Heart right ventricle (tissue), 16 donors: Measurements from ENCODE around the gene COPS9. TPM values are rescaled to one million over a fixed set of nuclear protein-coding genes. Genes with fewer than 3 reads are reported as not detected.

Experiments used
- ATAC-seq, 8 donors: fragments of 200-7000 bp; cut with Tn5 transposase; one replicate each; pipeline ENCODE4 v1.9.1; 2020; ENCODE audit warnings: mild to moderate bottlenecking in 8 of 8, moderate library complexity in 8 of 8, moderate number of reproducible peaks in 1 of 8
- DNase-seq, 2 donors: peaks; one replicate each; pipeline ENCODE4 v3.0.0-alpha.2; 2020
- H3K27ac ChIP-seq, 10 donors: fragments of 200-600 bp; sonication (generic) in 2 of 10; one replicate each; pipeline versions ENCODE4 v1.5.0 to v1.8.0; 2020 to 2022; ENCODE audit warnings: mild to moderate bottlenecking in 3 of 10
- H3K27me3 ChIP-seq, 7 donors: fragments of 200-600 bp; one replicate each; pipeline ENCODE4 v1.8.0; 2021 to 2022; ENCODE audit warnings: mild to moderate bottlenecking in 2 of 7
- H3K36me3 ChIP-seq, 9 donors: fragments of 200-600 bp; sonication (generic) in 1 of 9; one replicate each; pipeline versions ENCODE4 v1.5.0 to v1.8.0; 2020 to 2022; ENCODE audit warnings: mild to moderate bottlenecking in 2 of 9
- H3K4me1 ChIP-seq, 9 donors: fragments of 200-600 bp; sonication (generic) in 1 of 9; one replicate each; pipeline versions ENCODE4 v1.5.0 to v1.8.0; 2020 to 2022; ENCODE audit warnings: mild to moderate bottlenecking in 4 of 9
- H3K4me3 ChIP-seq, 10 donors: fragments of 200-600 bp; sonication (generic) in 2 of 10; one replicate each; pipeline versions ENCODE4 v1.5.0 to v1.8.0; 2020 to 2022; ENCODE audit warnings: mild to moderate bottlenecking in 7 of 10, moderate library complexity in 2 of 10
- H3K9me3 ChIP-seq, 11 donors: fragments of 200-600 bp in 10 of 11; sonication (generic) in 2 of 11; one replicate each; pipeline versions ENCODE4 v1.5.0 to v1.8.0; 2013 to 2022; ENCODE audit warnings: mild to moderate bottlenecking in 2 of 11, control low read depth in 1 of 11, moderate library complexity in 1 of 11
- WGBS, 2 donors: extraction: QIAGEN DNeasy Blood & Tissue Kit; methylation state at CpG; one replicate each; pipeline ENCODE4 v1.1.7; 2013; ENCODE audit warnings: inconsistent platforms in 1 of 2; 5-methylcytosine and 5-hydroxymethylcytosine counted together
- intact Hi-C, 10 donors: fragments of 100-400 bp; cut with DNase I; formaldehyde crosslinking; loops; one replicate each; pipeline versions ENCODE4 v1.11.1 to v1.14.2; 2022
- polyA plus RNA-seq, 2 donors: library from polyadenylated mRNA; stranded (reverse); fragments of 200-250 nt; gene quantifications; one replicate each; pipeline ENCODE4 v1.2.3, GENCODE V29; 2013
- total RNA-seq, 10 donors: library from RNA; stranded (reverse); fragmentation: NEBNext Ultra II Directional in 3 of 10; extraction: Animal tissue kit (Norgen Biotek cat#: 25700) in 3 of 10; gene quantifications; one replicate each; pipeline versions ENCODE4 v1.2.1 to v1.2.4, GENCODE V29; 2021 to 2023
- TF ChIP-seq, protein P1 (sequence below), 9 donors: fragments of 200-600 bp; sonication (generic) in 2 of 9; IDR thresholded peaks; one replicate each; pipeline versions ENCODE4 v1.5.0 to v1.8.0; 2021 to 2022; ENCODE audit warnings: antibody characterized with exemption in 9 of 9, mild to moderate bottlenecking in 5 of 9, moderate library complexity in 1 of 9
- donor health status: Arrhythmogenic right ventricular cardiomyopathy.
- donor health status: ischemic (EF 13 %, LVEDD 7.1; RV severe dilation, severe dysfunction).
- donor health status: healthy with polysubstance abuse.
- donor health status: DM: no; HTN: yes; CAD: no.
- donor health status: DM: no; HTN: no; CAD: no.
- donor health status: ischemic (EF 25% LVEDD 6.9; RV normal size, moderate dysfunction).
- donor health status: ischemic (EF 25% LVEDD 5.7; RV mildly dilated, moderate dysfunction).
- donor health status: healthy.
- donor health status: DM: yes; HTN: yes; CAD: no.
- donor health status: Ischemic cardiomyopathy.
- donor health status: ischemic (EF 35%, LVEDD 5.7; RV mildly dilated, moderate dysfunction).
- donor health status: nonischemic (EF 11% LVEDD 7.7; RV severe dilation, severe dysfunction).
- donor health status: DM: yes; HTN: yes; CAD: no.
- donor health status: PGD.
- donor health status: ischemic (EF 29% LVEDD 5.4; RV normal size, mild dysfunction).
- donor health status: nonischemic (EF 23%, LVEDD 6.1; RV moderate dilation, normal function).

COPS9 gene
- total and polyA plus RNA-seq, 12 donors = 135 to 495 (median 169) TPM

DNA sequence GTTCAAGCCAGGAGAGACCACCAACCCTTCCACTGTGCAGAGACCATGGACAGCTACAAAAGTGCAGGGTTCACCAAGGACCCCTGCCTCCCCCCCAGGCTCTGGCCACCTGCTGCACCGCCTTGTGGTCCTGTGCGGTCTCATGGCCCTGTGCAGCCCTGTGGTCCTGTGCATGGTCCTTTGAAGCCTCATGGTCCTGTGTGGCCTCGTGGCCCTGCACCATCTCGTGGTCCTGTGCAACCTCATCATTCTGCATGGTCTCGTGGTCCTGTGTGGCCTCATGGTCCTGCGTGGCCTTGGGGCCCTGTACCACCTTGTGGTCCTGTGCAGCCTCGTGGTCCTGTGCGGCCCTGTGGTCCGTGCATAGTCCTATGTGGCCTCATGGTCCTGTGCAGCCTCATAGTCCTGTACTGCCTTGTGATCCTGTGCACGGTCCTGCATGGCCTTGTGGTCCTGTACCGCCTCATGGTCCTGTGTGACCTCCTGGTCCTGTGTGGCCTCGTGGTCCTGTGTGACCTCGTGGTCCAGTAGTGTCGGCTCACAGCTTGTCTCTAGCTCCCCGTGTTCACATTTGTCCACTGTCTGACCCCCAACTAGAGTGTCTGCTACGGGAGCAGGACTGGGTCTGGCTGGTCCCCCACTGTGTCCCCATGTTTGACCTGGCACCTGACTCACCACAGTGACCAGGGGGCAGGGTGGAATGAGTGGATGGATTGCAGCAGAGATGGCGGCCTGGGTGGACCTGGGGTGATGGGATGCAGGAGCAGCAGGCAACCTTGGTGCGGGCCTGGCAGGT, 24.4 kb upstream of the COPS9 start:
- DNase-seq (no peak), ATAC-seq (peak in 1 of 8 donors; percentile 31)
- WGBS, 2 donors = 88 to 89% methylated on average over 18 of the region's 18 CpGs
- intact Hi-C loops = no loop called here
- TF ChIP-seq, protein P1, sequence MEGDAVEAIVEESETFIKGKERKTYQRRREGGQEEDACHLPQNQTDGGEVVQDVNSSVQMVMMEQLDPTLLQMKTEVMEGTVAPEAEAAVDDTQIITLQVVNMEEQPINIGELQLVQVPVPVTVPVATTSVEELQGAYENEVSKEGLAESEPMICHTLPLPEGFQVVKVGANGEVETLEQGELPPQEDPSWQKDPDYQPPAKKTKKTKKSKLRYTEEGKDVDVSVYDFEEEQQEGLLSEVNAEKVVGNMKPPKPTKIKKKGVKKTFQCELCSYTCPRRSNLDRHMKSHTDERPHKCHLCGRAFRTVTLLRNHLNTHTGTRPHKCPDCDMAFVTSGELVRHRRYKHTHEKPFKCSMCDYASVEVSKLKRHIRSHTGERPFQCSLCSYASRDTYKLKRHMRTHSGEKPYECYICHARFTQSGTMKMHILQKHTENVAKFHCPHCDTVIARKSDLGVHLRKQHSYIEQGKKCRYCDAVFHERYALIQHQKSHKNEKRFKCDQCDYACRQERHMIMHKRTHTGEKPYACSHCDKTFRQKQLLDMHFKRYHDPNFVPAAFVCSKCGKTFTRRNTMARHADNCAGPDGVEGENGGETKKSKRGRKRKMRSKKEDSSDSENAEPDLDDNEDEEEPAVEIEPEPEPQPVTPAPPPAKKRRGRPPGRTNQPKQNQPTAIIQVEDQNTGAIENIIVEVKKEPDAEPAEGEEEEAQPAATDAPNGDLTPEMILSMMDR (IDR thresholded peaks at IDR 0.05) = no peak
- Histone ChIP-seq H3K36me3 (no peaks in the 10 kb centered on the region), H3K9me3 (no peaks in the 10 kb centered on the region), H3K27ac (no peak overlapping the region), H3K4me3 (no peak overlapping the region), H3K27me3 (peaks cover 0 to 16% (median 1%) of the 10 kb centered on the region in 7 donors), H3K4me1 (no peaks in the 10 kb centered on the region)

DNA sequence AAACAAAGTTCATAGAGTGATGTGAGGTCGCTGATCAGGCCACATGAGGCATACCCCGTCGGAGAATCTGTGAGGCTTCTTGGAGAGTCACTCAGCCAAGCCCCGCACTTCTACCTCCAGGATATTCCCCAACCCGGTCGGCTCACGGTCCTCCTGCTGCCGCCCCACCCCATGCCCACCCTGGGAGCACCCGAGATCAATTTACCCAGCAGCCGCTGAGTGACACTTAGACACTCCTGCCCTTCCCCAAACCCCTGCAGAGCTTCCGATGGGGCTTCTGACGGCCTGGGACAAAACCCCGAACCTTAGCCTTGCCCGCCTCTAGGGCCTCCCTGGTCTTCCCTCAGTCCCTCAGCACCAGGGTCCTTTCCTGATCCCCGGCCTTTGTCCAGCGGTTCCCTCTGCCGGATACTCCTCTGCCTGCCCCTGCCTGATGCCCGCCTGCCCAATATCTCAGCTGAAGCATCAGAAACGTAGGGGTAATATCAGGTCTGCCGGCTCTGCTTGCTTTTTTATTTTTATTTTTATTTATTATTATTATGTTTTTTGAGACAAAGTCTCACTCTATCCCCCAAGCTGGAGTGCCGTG, 23.2 kb upstream of the COPS9 start:
- Histone ChIP-seq H3K9me3 (no peaks in the 10 kb centered on the region), H3K4me3 (no peak overlapping the region), H3K27me3 (peaks cover 0 to 10% (median 7%) of the 10 kb centered on the region in 7 donors), H3K27ac (no peak overlapping the region), H3K4me1 (no peaks in the 10 kb centered on the region), H3K36me3 (no peaks in the 10 kb centered on the region)
- TF ChIP-seq, protein P1 (IDR thresholded peaks at IDR 0.05) = no peak
- 80 to 84% methylated on average over 21 of the region's 21 CpGs for WGBS, 2 donors
- ATAC-seq (no peak), DNase-seq (no peak)
- intact Hi-C loops = no loop called here

GRCh38 chr2:240157147-240157470, 21.0 kb upstream of the COPS9 start:
- WGBS, 2 donors = 80 to 94% methylated on average over 5 of the region's 5 CpGs
- Histone ChIP-seq H3K4me1 (peaks cover 0 to under 1% (median 0%) of the 10 kb centered on the region in 9 donors), H3K27ac (no peak overlapping the region), H3K27me3 (peaks cover 0 to 15% (median 7%) of the 10 kb centered on the region in 7 donors), H3K36me3 (no peaks in the 10 kb centered on the region), H3K9me3 (no peaks in the 10 kb centered on the region), H3K4me3 (no peak overlapping the region)
- TF ChIP-seq, protein P1 (IDR thresholded peaks at IDR 0.05) = no peak
- DNase-seq (no peak), ATAC-seq (no peak)
- intact Hi-C loops = no loop called here

GRCh38 chr2:240156435-240157146, 20.5 kb upstream of the COPS9 start:
- no peaks in the 10 kb centered on the region for H3K36me3 ChIP-seq
- no peak overlapping the region for H3K4me3 ChIP-seq
- no peaks in the 10 kb centered on the region for H3K9me3 ChIP-seq
- DNase-seq (no peak), ATAC-seq (no peak)
- TF ChIP-seq, protein P1 (IDR thresholded peaks at IDR 0.05) = no peak
- 78 to 80% methylated on average over 29 of the region's 29 CpGs for WGBS, 2 donors
- no peak overlapping the region for H3K27ac ChIP-seq
- peaks cover 0 to 6% (median 0%) of the 10 kb centered on the region in 9 donors for H3K4me1 ChIP-seq
- intact Hi-C loops = no loop called here
- H3K27me3 ChIP-seq = peaks cover 0 to 16% (median 5%) of the 10 kb centered on the region in 7 donors
